ENCODE data around the gene MEGF9.

- no peak for TF ChIP-seq CTCF (IDR thresholded peaks at IDR 0.05)
- no peak for TF ChIP-seq POLR2A (IDR thresholded peaks at IDR 0.05)
- TF ChIP-seq EP300 (IDR thresholded peaks at IDR 0.05) = no peak
These were observed 144.0 kb downstream of the MEGF9 start for GRCh38 chr9:120570296-120570695.

Measured in tibial nerve (tissue), 4 donors.